ENCODE results near the gene ZDHHC14. TPM values are rescaled to one million over a fixed set of nuclear protein-coding genes. Genes with fewer than 3 reads are reported as not detected.

The ZDHHC14 gene
- total RNA-seq, 1 experiment from 2014 or later = 1.7 TPM

DNA sequence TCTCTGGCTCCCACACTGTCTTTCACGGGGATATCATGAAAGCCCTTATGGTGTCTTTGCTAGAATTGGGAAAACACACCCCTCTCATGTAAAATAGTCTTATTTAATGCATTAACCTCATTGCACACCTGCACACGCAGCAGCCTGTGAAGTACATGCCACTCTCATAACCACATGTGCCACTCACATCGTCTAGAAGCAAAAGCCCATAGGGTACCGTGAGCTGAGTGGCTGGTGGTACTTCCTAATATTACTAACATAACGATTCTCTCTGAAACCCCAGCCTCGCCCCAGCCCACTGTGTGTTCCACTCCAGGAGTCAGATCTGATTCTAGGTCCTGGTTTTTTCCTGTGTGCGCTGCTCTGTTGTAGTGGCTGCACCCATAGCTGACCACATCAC is 48.2 kb upstream of the ZDHHC14 start:
- H2BK20ac ChIP-seq (ENCODE audit: low read depth, low read length, poor library complexity, severe bottlenecking) = no peak overlapping the region
- Mint-ChIP-seq H3K36me3 (ENCODE audit: insufficient read depth in 1 of 3, low read depth in 3 of 3) (no peaks in the 10 kb centered on the region), H3K9me3 (no peaks in the 10 kb centered on the region), H3K27me3 (ENCODE audit: low read depth) (peaks cover 28% of the 10 kb centered on the region), H3K27ac (no peak overlapping the region), H3K4me3 (no peak overlapping the region), H3K4me1 (no peaks in the 10 kb centered on the region)
- no peaks in the 10 kb centered on the region for H4K20me1 ChIP-seq (ENCODE audit: control insufficient read depth, insufficient read depth, insufficient read length)
- H2BK120ac ChIP-seq (ENCODE audit: low read depth, low read length, poor library complexity, severe bottlenecking) = no peak overlapping the region
- H4K8ac ChIP-seq (replicated peaks; ENCODE audit: insufficient read length, low read depth, low read length) = no peak overlapping the region
- H3K56ac ChIP-seq (ENCODE audit: insufficient read length, low read depth, low read length) = no peak overlapping the region
- H3K23ac ChIP-seq (ENCODE audit: insufficient read length, low read depth, low read length) = no peak overlapping the region
- TF ChIP-seq, protein P1, sequence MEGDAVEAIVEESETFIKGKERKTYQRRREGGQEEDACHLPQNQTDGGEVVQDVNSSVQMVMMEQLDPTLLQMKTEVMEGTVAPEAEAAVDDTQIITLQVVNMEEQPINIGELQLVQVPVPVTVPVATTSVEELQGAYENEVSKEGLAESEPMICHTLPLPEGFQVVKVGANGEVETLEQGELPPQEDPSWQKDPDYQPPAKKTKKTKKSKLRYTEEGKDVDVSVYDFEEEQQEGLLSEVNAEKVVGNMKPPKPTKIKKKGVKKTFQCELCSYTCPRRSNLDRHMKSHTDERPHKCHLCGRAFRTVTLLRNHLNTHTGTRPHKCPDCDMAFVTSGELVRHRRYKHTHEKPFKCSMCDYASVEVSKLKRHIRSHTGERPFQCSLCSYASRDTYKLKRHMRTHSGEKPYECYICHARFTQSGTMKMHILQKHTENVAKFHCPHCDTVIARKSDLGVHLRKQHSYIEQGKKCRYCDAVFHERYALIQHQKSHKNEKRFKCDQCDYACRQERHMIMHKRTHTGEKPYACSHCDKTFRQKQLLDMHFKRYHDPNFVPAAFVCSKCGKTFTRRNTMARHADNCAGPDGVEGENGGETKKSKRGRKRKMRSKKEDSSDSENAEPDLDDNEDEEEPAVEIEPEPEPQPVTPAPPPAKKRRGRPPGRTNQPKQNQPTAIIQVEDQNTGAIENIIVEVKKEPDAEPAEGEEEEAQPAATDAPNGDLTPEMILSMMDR (conservative IDR thresholded peaks at IDR 0.05) = no peak
- H2BK15ac ChIP-seq (ENCODE audit: low read depth, low read length) = no peak overlapping the region
- H2AK5ac ChIP-seq (ENCODE audit: insufficient read length, low read length) = no peak overlapping the region
- H3K18ac ChIP-seq (ENCODE audit: insufficient read length, low read depth, low read length) = no peak overlapping the region
- H3K14ac ChIP-seq (ENCODE audit: insufficient read depth, low read length) = no peak overlapping the region
- H3K9ac ChIP-seq (ENCODE audit: extremely low read depth, insufficient read length, low read length) = no peak overlapping the region
- H3K23me2 ChIP-seq (ENCODE audit: insufficient read length, low read depth, low read length, poor library complexity, severe bottlenecking) = no peaks in the 10 kb centered on the region
- no peak overlapping the region for H3T11ph ChIP-seq (ENCODE audit: low read length)
- no peaks in the 10 kb centered on the region for H3K79me2 ChIP-seq (ENCODE audit: insufficient read depth, low read length)
- no peaks in the 10 kb centered on the region for H3K4me1 ChIP-seq (ENCODE audit: insufficient read depth, low read length)
- no peak overlapping the region for H3K27ac ChIP-seq (ENCODE audit: insufficient read length, low read depth, low read length)
- H4K91ac ChIP-seq (ENCODE audit: insufficient read length, low read depth, low read length) = no peak overlapping the region
- H3K9me3 ChIP-seq (ENCODE audit: control insufficient read depth, low read depth, low read length) = no peaks in the 10 kb centered on the region
- no peak overlapping the region for H2BK12ac ChIP-seq (ENCODE audit: insufficient read length, low read depth, low read length)
- no peak overlapping the region for H3K4ac ChIP-seq (ENCODE audit: low read depth, low read length)
- no peaks in the 10 kb centered on the region; the same call in 1 of the 2 replicates for H3K27me3 ChIP-seq (ENCODE audit: insufficient read depth, low read length)
- H4K5ac ChIP-seq (ENCODE audit: insufficient read length, low read depth, low read length) = no peak overlapping the region
- no peak overlapping the region for H3K4me2 ChIP-seq (ENCODE audit: insufficient read depth, insufficient read length, low read length)
- H2BK5ac ChIP-seq (ENCODE audit: insufficient read length, low read length) = no peak overlapping the region
- no peak for DNase-seq
- no peak overlapping the region for H2AFZ ChIP-seq (ENCODE audit: low read length)
- no peaks in the 10 kb centered on the region for H3K79me1 ChIP-seq (ENCODE audit: insufficient read depth, low read depth, low read length, poor library complexity, severe bottlenecking)
- WGBS (ENCODE audit: extremely low coverage, insufficient read length, low lambda C conversion rate) = no CpG with 5 or more reads among the region's 7 CpGs

Data from H9 (cell line).